Measurements from ENCODE around the gene ARHGEF39.

Gene ARHGEF39

DNA sequence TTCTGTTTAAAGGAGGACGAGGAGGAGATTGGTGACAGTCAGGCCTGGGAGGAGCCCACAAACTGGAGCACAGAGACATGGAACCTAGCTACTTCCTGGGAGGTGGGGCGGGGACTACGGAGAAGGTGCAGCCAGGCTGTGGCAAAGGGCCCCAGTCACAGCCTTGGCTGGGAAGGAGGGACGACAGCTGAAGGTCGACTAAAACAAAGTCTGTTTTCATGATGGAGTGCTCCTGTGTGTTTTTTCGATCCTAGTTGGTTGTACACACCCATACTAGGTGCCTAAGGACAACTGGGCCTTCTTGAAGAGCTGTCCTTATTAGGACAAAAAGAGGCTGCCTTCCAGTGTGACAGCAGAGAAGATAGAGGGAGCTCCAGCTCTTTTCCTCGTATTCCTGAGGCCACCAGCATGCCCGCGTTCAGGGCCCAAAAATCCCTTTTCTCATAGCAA, 4.0 kb downstream of the ARHGEF39 start:
- H3K4me1 ChIP-seq (ENCODE audit: control insufficient read depth, insufficient read depth, low read length) = peaks cover 16% of the 10 kb centered on the region
- H3K4me3 ChIP-seq (ENCODE audit: insufficient read depth, low read depth, low read length) = no peak overlapping the region
- H3K9me3 ChIP-seq (ENCODE audit: control insufficient read depth, low read length) = no peaks in the 10 kb centered on the region
- H3K27ac ChIP-seq (ENCODE audit: insufficient read depth, low read depth, low read length, poor library complexity, severe bottlenecking) = peak overlapping the region; percentile 9
- 74 to 79% methylated on average over 9 of the region's 9 CpGs for WGBS, 2 experiments
- H3K27me3 ChIP-seq (ENCODE audit: control insufficient read depth, insufficient read depth, low read length, poor library complexity, severe bottlenecking) = peaks cover 10% of the 10 kb centered on the region
- peaks cover 24% of the 10 kb centered on the region for H3K36me3 ChIP-seq (ENCODE audit: control insufficient read depth, insufficient read depth, low read length)

DNA sequence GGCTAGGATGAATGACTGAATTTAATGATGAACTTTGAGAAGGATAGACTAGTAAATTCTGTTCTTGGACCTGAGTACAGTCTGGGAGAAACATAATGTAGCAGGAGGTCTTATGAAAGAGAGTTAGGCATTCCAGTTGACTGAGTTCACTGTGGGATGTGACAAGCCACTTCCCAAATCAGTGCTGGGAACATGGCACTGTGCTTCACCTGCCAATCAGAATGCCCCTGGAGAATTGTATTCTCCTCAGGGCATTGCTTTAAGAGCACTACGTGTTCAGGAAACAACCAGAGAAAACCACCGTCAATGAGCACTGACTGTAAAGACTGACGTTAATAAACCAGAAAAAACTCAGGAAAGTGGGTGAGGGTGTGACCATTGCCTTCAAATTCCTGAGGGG, 5.7 kb downstream of the ARHGEF39 start:
- Histone ChIP-seq H3K36me3 (ENCODE audit: control insufficient read depth, insufficient read depth, low read length) (peaks cover 24% of the 10 kb centered on the region), H3K27me3 (ENCODE audit: control insufficient read depth, insufficient read depth, low read length, poor library complexity, severe bottlenecking) (peaks cover 10% of the 10 kb centered on the region), H3K27ac (ENCODE audit: insufficient read depth, low read depth, low read length, poor library complexity, severe bottlenecking) (no peak overlapping the region), H3K4me3 (ENCODE audit: insufficient read depth, low read depth, low read length) (peak overlapping the region; percentile 84), H3K9me3 (ENCODE audit: control insufficient read depth, low read length) (no peaks in the 10 kb centered on the region), H3K4me1 (ENCODE audit: control insufficient read depth, insufficient read depth, low read length) (peaks cover 13% of the 10 kb centered on the region)
- WGBS, 2 experiments = 89 to 92% methylated on average over 3 of the region's 3 CpGs

DNA sequence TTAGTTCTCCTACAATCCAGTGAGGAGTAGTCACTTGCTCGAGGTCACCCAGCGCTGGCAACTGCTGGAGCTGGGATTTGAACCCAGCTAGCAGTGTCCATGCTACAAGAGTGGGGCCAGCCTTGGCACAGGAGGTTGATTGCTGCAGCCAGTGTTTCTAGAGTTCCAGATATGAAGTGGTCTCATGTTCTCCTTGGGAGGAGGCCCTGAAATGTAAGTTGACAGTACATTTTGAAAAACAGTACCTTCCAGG, 6.1 kb downstream of the ARHGEF39 start:
- Histone ChIP-seq H3K27ac (ENCODE audit: insufficient read depth, low read depth, low read length, poor library complexity, severe bottlenecking) (no peak overlapping the region), H3K4me3 (ENCODE audit: insufficient read depth, low read depth, low read length) (peak overlapping the region; percentile 84), H3K9me3 (ENCODE audit: control insufficient read depth, low read length) (no peaks in the 10 kb centered on the region), H3K4me1 (ENCODE audit: control insufficient read depth, insufficient read depth, low read length) (peaks cover 8% of the 10 kb centered on the region), H3K36me3 (ENCODE audit: control insufficient read depth, insufficient read depth, low read length) (peaks cover 24% of the 10 kb centered on the region), H3K27me3 (ENCODE audit: control insufficient read depth, insufficient read depth, low read length, poor library complexity, severe bottlenecking) (peaks cover 10% of the 10 kb centered on the region)
- WGBS, 2 experiments = 4 to 9% methylated on average over 2 of the region's 2 CpGs

DNA sequence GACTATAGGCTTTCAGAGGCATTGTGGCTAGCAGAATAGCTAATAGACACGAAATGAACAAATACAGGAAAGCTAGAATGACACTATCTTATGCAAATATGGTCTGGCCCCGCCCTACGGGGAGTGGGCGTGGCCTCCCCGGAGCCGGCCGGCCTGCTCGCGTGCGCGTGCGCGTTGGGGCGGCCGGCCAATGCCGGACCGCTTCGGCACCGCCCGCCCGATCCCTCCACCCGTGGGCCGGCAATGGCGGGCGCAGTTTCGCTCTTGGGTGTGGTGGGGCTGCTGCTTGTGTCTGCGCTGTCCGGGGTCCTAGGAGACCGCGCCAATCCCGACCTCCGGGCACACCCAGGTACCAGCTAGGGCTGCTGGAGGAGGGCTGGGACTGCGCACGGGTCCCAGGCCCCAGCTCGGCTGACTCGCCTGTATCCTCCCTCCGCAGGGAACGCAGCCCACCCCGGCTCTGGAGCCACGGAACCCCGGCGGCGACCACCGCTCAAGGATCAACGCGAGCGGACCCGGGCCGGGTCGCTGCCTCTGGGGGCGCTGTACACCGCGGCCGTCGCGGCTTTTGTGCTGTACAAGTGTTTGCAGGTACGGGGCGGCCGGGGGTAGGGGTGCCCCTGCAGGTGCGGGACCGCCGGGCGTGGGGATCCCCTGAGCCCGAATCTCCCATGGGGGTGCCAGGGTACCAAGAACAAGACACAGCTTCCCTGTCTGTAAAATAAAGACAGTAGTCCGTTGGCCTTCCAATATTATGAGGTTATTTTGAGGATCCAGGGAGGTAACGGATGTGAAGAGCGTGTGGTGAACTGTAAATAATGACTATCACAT, 6.6 kb downstream of the ARHGEF39 start, which contains the start of gene CCDC107:
CCDC107 (plus strand) TSS at position 156 of the 831 bp plus-strand sequence; CDS start at position 244, 88 bp downstream.
- H3K4me1 ChIP-seq (ENCODE audit: control insufficient read depth, insufficient read depth, low read length) = peaks cover 5% of the 10 kb centered on the region

DNA sequence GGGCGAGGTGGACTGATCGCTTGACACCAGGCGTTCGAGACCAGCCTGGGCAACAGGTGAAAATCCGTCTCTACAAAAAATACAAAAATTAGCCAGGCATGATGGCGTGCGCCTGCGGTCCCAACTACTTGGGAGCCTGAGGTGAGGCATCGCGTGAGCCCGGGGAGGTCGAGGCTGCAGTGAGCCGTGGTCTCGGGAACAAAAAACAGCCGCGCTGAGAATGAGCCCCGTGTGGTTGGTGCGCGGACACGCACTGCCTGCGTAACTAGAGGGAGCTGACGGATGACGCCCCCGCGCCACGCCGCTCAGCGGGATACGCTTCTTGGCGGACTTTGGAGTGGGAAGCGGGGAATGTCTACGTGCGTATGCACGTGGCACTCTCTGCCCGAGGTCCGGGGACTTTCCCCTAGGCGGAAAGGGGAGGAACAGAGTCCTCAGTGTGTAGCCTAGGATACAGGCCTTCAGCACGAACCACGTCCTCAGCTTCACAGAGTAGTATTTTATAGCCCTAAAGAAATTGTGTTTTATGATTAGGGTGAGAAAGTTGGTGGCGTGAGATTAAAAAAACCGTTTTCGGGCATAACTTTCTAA, 7.4 kb downstream of the ARHGEF39 start, which contains the start of gene RMRP:
RMRP (minus strand) TSS at position 474 of the 591 bp plus-strand sequence.
- WGBS, 2 experiments = 1 to 2% methylated on average over 42 of the region's 42 CpGs
- H3K27ac ChIP-seq (ENCODE audit: insufficient read depth, low read depth, low read length, poor library complexity, severe bottlenecking) = peak within 1 kb of the TSS; percentile 100
- H3K27me3 ChIP-seq (ENCODE audit: control insufficient read depth, insufficient read depth, low read length, poor library complexity, severe bottlenecking) = peaks cover 10% of the 10 kb centered on the region
- H3K4me3 ChIP-seq (ENCODE audit: insufficient read depth, low read depth, low read length) = peak within 1 kb of the TSS; percentile 84
- peaks cover 17% of the 10 kb centered on the region for H3K36me3 ChIP-seq (ENCODE audit: control insufficient read depth, insufficient read depth, low read length)
- H3K4me1 ChIP-seq (ENCODE audit: control insufficient read depth, insufficient read depth, low read length) = peaks cover 5% of the 10 kb centered on the region
- no peaks in the 10 kb centered on the region for H3K9me3 ChIP-seq (ENCODE audit: control insufficient read depth, low read length)

More for the DNA sequence above, 6.6 kb downstream of the ARHGEF39 start, which contains the start of gene CCDC107:
- Histone ChIP-seq H3K27me3 (ENCODE audit: control insufficient read depth, insufficient read depth, low read length, poor library complexity, severe bottlenecking) (peaks cover 10% of the 10 kb centered on the region), H3K9me3 (ENCODE audit: control insufficient read depth, low read length) (no peaks in the 10 kb centered on the region), H3K4me3 (ENCODE audit: insufficient read depth, low read depth, low read length) (peak within 1 kb of the TSS; percentile 84), H3K36me3 (ENCODE audit: control insufficient read depth, insufficient read depth, low read length) (peaks cover 24% of the 10 kb centered on the region), H3K27ac (ENCODE audit: insufficient read depth, low read depth, low read length, poor library complexity, severe bottlenecking) (peak within 1 kb of the TSS; percentile 100)
- WGBS, 2 experiments = 1% methylated on average over 67 of the region's 67 CpGs

DNA sequence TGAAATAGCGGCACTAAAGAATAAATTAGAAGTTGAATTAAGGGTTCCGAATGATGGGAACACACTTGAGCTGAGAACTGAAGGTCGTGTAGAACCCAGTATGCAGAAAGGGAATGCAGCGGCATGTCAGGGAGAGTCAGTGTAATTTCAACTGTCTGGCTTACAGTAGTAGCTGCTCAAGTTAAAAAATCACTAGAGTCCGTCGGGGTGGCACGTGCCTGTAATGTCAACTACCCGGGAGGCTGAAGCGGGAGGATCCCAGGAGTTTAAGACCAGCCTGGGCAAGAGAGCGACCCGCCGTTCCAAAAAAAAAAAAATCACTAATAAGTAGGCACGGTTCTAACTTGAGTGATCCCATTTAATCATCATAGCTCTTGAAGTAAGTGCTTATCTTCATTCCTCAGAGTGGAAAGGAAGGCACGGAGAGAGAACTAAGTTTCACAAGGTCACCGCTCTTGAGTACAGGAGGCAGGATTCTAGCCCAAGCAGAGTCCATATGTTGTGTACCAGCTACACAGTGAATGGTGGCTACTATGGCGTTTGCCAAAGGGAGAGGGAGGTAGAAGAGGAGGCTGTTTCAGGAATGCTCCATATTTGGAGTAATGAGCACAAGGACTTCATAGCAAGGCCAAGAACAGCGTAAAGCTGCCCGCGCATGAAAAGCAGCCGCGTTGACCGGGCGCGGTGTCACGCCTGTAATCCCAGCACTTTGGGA, 8.0 kb downstream of the ARHGEF39 start:
- H3K4me3 ChIP-seq (ENCODE audit: insufficient read depth, low read depth, low read length) = peak overlapping the region; percentile 84
- H3K36me3 ChIP-seq (ENCODE audit: control insufficient read depth, insufficient read depth, low read length) = peaks cover 11% of the 10 kb centered on the region
- H3K27me3 ChIP-seq (ENCODE audit: control insufficient read depth, insufficient read depth, low read length, poor library complexity, severe bottlenecking) = peaks cover 10% of the 10 kb centered on the region
- 52 to 53% methylated on average over 25 of the region's 25 CpGs for WGBS, 2 experiments
- no peaks in the 10 kb centered on the region for H3K9me3 ChIP-seq (ENCODE audit: control insufficient read depth, low read length)
- H3K4me1 ChIP-seq (ENCODE audit: control insufficient read depth, insufficient read depth, low read length) = peaks cover 5% of the 10 kb centered on the region
- peak overlapping the region; percentile 83 for H3K27ac ChIP-seq (ENCODE audit: insufficient read depth, low read depth, low read length, poor library complexity, severe bottlenecking)

DNA sequence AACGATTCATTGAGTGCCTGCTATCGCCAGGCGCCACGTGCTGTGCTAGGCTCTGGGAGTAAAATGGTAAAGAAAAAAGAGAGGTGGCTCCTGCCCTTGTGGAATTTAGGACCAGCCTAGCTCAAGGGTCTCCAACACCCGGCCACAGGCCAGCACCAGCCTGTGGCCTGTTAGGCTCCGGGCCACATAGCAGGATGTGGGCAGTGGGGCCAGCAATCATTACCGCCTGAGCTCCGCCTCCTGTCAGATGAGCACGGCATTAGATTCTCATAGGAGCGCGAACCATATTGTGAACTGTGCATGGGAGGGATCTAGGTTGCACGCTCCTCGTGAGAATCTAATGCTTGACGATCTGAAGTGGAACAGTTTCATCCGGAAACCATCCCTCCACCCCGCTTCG, 8.6 kb downstream of the ARHGEF39 start:
- Histone ChIP-seq H3K27me3 (ENCODE audit: control insufficient read depth, insufficient read depth, low read length, poor library complexity, severe bottlenecking) (peaks cover 10% of the 10 kb centered on the region), H3K4me3 (ENCODE audit: insufficient read depth, low read depth, low read length) (no peak overlapping the region), H3K4me1 (ENCODE audit: control insufficient read depth, insufficient read depth, low read length) (peaks cover 5% of the 10 kb centered on the region), H3K27ac (ENCODE audit: insufficient read depth, low read depth, low read length, poor library complexity, severe bottlenecking) (no peak overlapping the region), H3K36me3 (ENCODE audit: control insufficient read depth, insufficient read depth, low read length) (peaks cover 10% of the 10 kb centered on the region), H3K9me3 (ENCODE audit: control insufficient read depth, low read length) (no peaks in the 10 kb centered on the region)
- WGBS, 2 experiments = 91% methylated on average over 17 of the region's 17 CpGs

DNA sequence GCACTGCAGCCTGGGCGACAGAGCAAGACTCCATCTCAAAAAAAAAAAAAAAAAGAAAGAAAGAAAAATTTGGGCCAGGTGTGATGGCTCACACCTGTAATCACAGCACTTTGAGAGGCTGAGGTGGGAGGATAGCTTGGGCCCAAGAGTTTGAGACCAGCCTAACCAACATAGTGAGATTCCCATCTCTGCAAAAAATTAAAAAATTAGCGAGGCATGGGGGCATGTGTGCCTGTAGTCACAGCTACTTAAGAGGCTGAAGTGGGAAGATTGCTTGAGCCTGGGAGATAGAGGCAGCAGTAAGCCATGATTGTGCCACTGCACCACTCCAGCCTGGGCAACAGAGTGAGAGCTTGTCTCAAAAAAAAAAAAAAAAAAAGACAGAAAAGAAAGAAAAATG, 11.4 kb downstream of the ARHGEF39 start:
- WGBS, 2 experiments = 93 to 94% methylated on average over 2 of the region's 2 CpGs
- Histone ChIP-seq H3K36me3 (ENCODE audit: control insufficient read depth, insufficient read depth, low read length) (no peaks in the 10 kb centered on the region), H3K4me1 (ENCODE audit: control insufficient read depth, insufficient read depth, low read length) (peaks cover 7% of the 10 kb centered on the region), H3K9me3 (ENCODE audit: control insufficient read depth, low read length) (no peaks in the 10 kb centered on the region), H3K4me3 (ENCODE audit: insufficient read depth, low read depth, low read length) (no peak overlapping the region), H3K27me3 (ENCODE audit: control insufficient read depth, insufficient read depth, low read length, poor library complexity, severe bottlenecking) (peaks cover 10% of the 10 kb centered on the region), H3K27ac (ENCODE audit: insufficient read depth, low read depth, low read length, poor library complexity, severe bottlenecking) (no peak overlapping the region)

DNA sequence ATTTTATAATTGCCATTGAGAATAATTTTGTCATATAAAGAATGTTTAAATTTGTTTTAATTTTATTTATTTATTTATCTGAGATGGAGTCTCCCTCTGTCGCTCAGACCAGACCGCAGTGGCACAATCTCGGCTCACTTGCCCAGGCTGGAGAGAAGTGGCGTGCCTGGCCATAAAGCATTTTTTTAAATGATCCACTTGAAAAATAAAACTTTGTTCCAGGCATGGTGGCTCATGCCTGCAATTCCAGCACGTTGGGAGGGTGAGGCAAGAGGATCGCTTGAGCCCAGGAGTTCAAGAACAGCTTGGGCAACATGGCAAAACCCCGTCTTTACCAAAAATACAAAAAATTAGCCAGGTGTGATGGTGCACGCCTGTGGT, 12.2 kb downstream of the ARHGEF39 start:
- H3K27ac ChIP-seq (ENCODE audit: insufficient read depth, low read depth, low read length, poor library complexity, severe bottlenecking) = no peak overlapping the region
- H3K4me3 ChIP-seq (ENCODE audit: insufficient read depth, low read depth, low read length) = no peak overlapping the region
- peaks cover 7% of the 10 kb centered on the region for H3K4me1 ChIP-seq (ENCODE audit: control insufficient read depth, insufficient read depth, low read length)
- H3K9me3 ChIP-seq (ENCODE audit: control insufficient read depth, low read length) = no peaks in the 10 kb centered on the region
- 92 to 96% methylated on average over 8 of the region's 8 CpGs for WGBS, 2 experiments
- peaks cover 10% of the 10 kb centered on the region for H3K27me3 ChIP-seq (ENCODE audit: control insufficient read depth, insufficient read depth, low read length, poor library complexity, severe bottlenecking)
- no peaks in the 10 kb centered on the region for H3K36me3 ChIP-seq (ENCODE audit: control insufficient read depth, insufficient read depth, low read length)

All from ectodermal cell (in vitro differentiated cells).